SK-N-SH (cell line): ENCODE results near the gene TRIM40. TPM values are rescaled to one million over a fixed set of nuclear protein-coding genes. Genes with fewer than 3 reads are reported as not detected.

Experiments used
- CTCF ChIA-PET: fragments of 300-600, 350-600 bp; formaldehyde crosslinking; extraction: SDS; loops from one replicate; lab custom pipeline; 2021; lab: Yijun Ruan, JAX
- POLR2A ChIA-PET: fragments of 350-600 bp; sonication (Branson Sonifier 250); formaldehyde crosslinking; extraction: SDS; loops from one replicate; lab custom pipeline; 2020; ENCODE audit warnings: antibody characterized with exemption, inconsistent platforms; lab: Yijun Ruan, JAX
- DNase-seq: peaks from one replicate; pipeline ENCODE4 v3.0.0; 2012
- H2AFZ ChIP-seq: fragments of 200-600 bp; sonication (generic); 2 replicates; pipeline ENCODE4 v1.8.1; 2016; ENCODE audit warnings: antibody characterized with exemption, mild to moderate bottlenecking, low read depth
- H3F3A ChIP-seq: fragments of 200-600 bp; sonication (generic); replicated peaks from 2 replicates; pipeline ENCODE3; 2016; ENCODE audit warnings: antibody characterized with exemption, mild to moderate bottlenecking; ENCODE audit not compliant: insufficient read depth
- H3K27ac ChIP-seq, 2 experiments: fragments of 200-500 bp in 1 of 2; fragments of 200-600 bp in 1 of 2; sonication (Bioruptor generic) in 1 of 2; sonication (generic), shearing (Covaris generic) in 1 of 2; 2 replicates each; pipeline versions ENCODE4 v1.5.1 to v1.6.1; 2014 to 2016; ENCODE audit warnings: low read depth in 2 of 2, inconsistent platforms in 1 of 2, low read length in 1 of 2, mild to moderate bottlenecking in 1 of 2, mixed read lengths in 1 of 2
- H3K27me3 ChIP-seq: fragments of 200-600 bp; sonication (generic), shearing (Covaris generic); 2 replicates; pipeline ENCODE4 v1.6.1; 2016; ENCODE audit warnings: mixed run types; ENCODE audit not compliant: insufficient read depth
- H3K36me3 ChIP-seq, 2 experiments: fragments of 200-500 bp in 1 of 2; fragments of 200-600 bp in 1 of 2; sonication (Bioruptor generic) in 1 of 2; sonication (generic) in 1 of 2; replicated peaks in 1 of 2; 2 replicates each; pipeline versions ENCODE3 to v1.5.1; 2014 to 2016; ENCODE audit warnings: low read length in 1 of 2, mild to moderate bottlenecking in 1 of 2; ENCODE audit not compliant: insufficient read depth in 2 of 2, control insufficient read depth in 1 of 2
- H3K4me1 ChIP-seq, 2 experiments: fragments of 200-500 bp in 1 of 2; fragments of 200-600 bp in 1 of 2; sonication (Bioruptor generic) in 1 of 2; sonication (generic), shearing (Covaris generic) in 1 of 2; 2 replicates each; pipeline versions ENCODE4 v1.5.1 to v1.6.1; 2014 to 2016; ENCODE audit warnings: low read depth in 1 of 2, low read length in 1 of 2, mixed run types in 1 of 2; ENCODE audit not compliant: insufficient read depth in 2 of 2, control insufficient read depth in 1 of 2
- H3K4me2 ChIP-seq: fragments of 200-600 bp; sonication (generic), shearing (Covaris generic); 2 replicates; pipeline ENCODE4 v1.6.1; 2017; ENCODE audit warnings: mixed run types
- H3K4me3 ChIP-seq, 2 experiments: fragments of 200-500 bp in 1 of 2; fragments of 200-600 bp in 1 of 2; sonication (Bioruptor generic) in 1 of 2; sonication (generic), shearing (Covaris generic) in 1 of 2; 2 replicates each; pipeline versions ENCODE4 v1.5.1 to v1.8.1; 2014 to 2016; ENCODE audit warnings: low read depth in 2 of 2, inconsistent platforms in 1 of 2, low read length in 1 of 2, mild to moderate bottlenecking in 1 of 2, mixed read lengths in 1 of 2, moderate library complexity in 1 of 2
- H3K79me2 ChIP-seq: fragments of 200-600 bp; sonication (generic); 2 replicates; pipeline ENCODE4 v1.8.1; 2017; ENCODE audit warnings: mild to moderate bottlenecking; ENCODE audit not compliant: insufficient read depth
- H3K9ac ChIP-seq: fragments of 200-600 bp; sonication (generic); 2 replicates; pipeline ENCODE4 v1.6.1; 2017; ENCODE audit warnings: mixed run types
- H3K9me2 ChIP-seq: fragments of 200-600 bp; sonication (generic); 2 replicates; pipeline ENCODE4 v1.6.1; 2017; ENCODE audit warnings: mixed run types
- H3K9me3 ChIP-seq: fragments of 200-600 bp; sonication (generic); 2 replicates; pipeline ENCODE4 v1.6.1; 2017; ENCODE audit warnings: mixed run types, mild to moderate bottlenecking, moderate library complexity
- H4K20me1 ChIP-seq: fragments of 200-600 bp; sonication (generic); 2 replicates; pipeline ENCODE4 v1.6.1; 2017; ENCODE audit warnings: mild to moderate bottlenecking, mixed run types; ENCODE audit not compliant: insufficient read depth
- CTCF ChIP-seq: fragments of 200-600 bp; sonication (generic); IDR thresholded peaks from 2 replicates; pipeline ENCODE4 v1.6.1; 2017; ENCODE audit warnings: antibody characterized with exemption, mild to moderate bottlenecking, moderate library complexity
- ELF1 ChIP-seq: IDR thresholded peaks from 2 replicates; pipeline ENCODE4 v1.4.0; 2012
- EP300 ChIP-seq, 2 experiments: IDR thresholded peaks; 2 replicates each; pipeline versions ENCODE4 v1.4.0 to v1.6.1; 2012; ENCODE audit warnings: borderline replicate concordance in 1 of 2, low read depth in 1 of 2, low read length in 1 of 2
- FOSL2 ChIP-seq: IDR thresholded peaks from 2 replicates; pipeline ENCODE4 v1.4.0; 2012; ENCODE audit warnings: low read depth, mild to moderate bottlenecking, moderate library complexity, borderline replicate concordance
- GATA2 ChIP-seq: sonication (generic); formaldehyde crosslinking; IDR thresholded peaks from 2 replicates; pipeline ENCODE4 v1.5.0; 2020; ENCODE audit warnings: mild to moderate bottlenecking, missing genetic modification reagents
- JUND ChIP-seq: IDR thresholded peaks from 2 replicates; pipeline ENCODE4 v1.4.0; 2012
- RAD21 ChIP-seq: IDR thresholded peaks from 2 replicates; pipeline ENCODE4 v1.6.1; 2012; ENCODE audit warnings: mild to moderate bottlenecking, low read length
- RCOR1 ChIP-seq: fragments of 150-350 bp; IDR thresholded peaks from 2 replicates; pipeline ENCODE4 v1.6.1; 2017; ENCODE audit warnings: antibody characterized with exemption, low read length
- RFX5 ChIP-seq: IDR thresholded peaks from 2 replicates; pipeline ENCODE4 v1.6.1; 2012; ENCODE audit warnings: mild to moderate bottlenecking, improper control_type of control experiment, low read length
- RXRA ChIP-seq: IDR thresholded peaks from 2 replicates; pipeline ENCODE4 v1.4.0; 2012; ENCODE audit warnings: low read depth, mild to moderate bottlenecking, borderline replicate concordance
- SIN3A ChIP-seq: IDR thresholded peaks from 2 replicates; pipeline ENCODE4 v1.6.1; 2012; ENCODE audit warnings: low read depth, mild to moderate bottlenecking, low read length, moderate library complexity, borderline replicate concordance
- TAF1 ChIP-seq: IDR thresholded peaks from 2 replicates; pipeline ENCODE4 v1.6.1; 2012; ENCODE audit warnings: low read depth, mild to moderate bottlenecking, low read length, moderate library complexity, borderline replicate concordance
- USF2 ChIP-seq: fragments of 150-350 bp; IDR thresholded peaks from 2 replicates; pipeline ENCODE4 v1.6.1; 2017; ENCODE audit warnings: antibody characterized with exemption, low read length, low read depth, borderline replicate concordance
- WGBS: methylation state at CpG from one replicate; pipeline ENCODE4 v1.1.6; 2017; ENCODE audit warnings: low lambda C conversion rate; 5-methylcytosine and 5-hydroxymethylcytosine counted together
- polyA plus RNA-seq, 3 experiments: library from polyadenylated mRNA; depleted of rRNA; stranded (reverse); fragments of >200 nt; gene quantifications; 2 replicates each; pipeline ENCODE4 v1.2.3, GENCODE V29; 2012

The TRIM40 gene
- polyA plus RNA-seq, 1 of the 3 experiments (the other 2 are of a cell fraction) = not detected

- TF ChIP-seq CTCF (no peak), EP300 (IDR thresholded peaks at IDR 0.05; ENCODE audit: borderline replicate concordance in 1 of 2, low read depth in 1 of 2, low read length in 1 of 2) (no peak), SIN3A (no peak), ELF1 (no peak)
Measured at GRCh38 chr6:30092852-30093543, 42.9 kb upstream of the TRIM40 start (continued).

DNA sequence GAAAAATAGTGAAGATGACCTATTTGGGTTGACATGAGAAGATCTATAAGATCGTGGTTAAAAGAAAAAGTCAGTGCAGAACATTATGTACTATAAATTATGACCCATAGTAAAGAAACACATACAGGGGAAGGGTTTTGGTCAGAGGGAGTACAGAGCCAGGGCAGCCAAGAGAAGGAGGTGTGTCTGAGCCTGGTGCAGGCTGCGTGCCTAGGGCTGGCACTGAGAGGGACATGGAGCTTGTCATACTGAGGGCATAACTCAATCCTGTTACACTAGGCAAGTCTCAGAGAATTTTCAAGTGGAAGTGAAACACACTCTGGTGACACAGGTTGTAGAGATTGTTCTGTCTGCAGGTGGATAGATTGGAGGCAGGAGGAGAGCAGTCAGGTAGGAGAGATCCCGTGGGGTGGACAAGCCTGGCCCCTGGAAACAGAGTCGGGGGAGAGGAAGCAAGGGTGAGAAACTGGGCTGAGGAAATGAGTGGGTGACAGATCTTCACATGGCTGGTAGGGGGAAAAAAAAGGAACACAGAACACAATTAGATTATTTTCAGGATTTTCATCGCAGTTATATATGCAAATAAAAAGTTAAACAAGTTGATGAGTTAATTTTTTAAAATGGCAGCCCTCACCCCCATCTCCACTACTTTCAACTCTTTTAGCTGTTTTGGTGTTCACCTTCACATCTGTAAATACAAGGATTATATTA is 41.8 kb upstream of the TRIM40 start:
- Histone ChIP-seq H3K27me3 (peaks cover 77% of the 10 kb centered on the region), H3K36me3 (no peaks in the 10 kb centered on the region), H3K79me2 (no peaks in the 10 kb centered on the region), H4K20me1 (no peaks in the 10 kb centered on the region), H3K4me3 (no peak overlapping the region), H3K9me2 (no peaks in the 10 kb centered on the region), H3K9me3 (no peaks in the 10 kb centered on the region), H3K4me1 (no peaks in the 10 kb centered on the region), H2AFZ (no peak overlapping the region), H3K27ac (no peak overlapping the region), H3K9ac (no peak overlapping the region), H3K4me2 (no peak overlapping the region), H3F3A (no peaks in the 10 kb centered on the region)
- CTCF ChIA-PET = interaction anchor here (0.6 to 4.0 kb wide), 5 partner anchors 10 to 257 kb away, joined by 3 to 27 read pairs (median 4); partner anchors contain the start of gene TRIM40
- 11% methylated on average over 5 of the region's 5 CpGs for WGBS
- TF ChIP-seq RFX5 (no peak), RAD21 (no peak), FOSL2 (no peak), GATA2 (CRISPR knock-in tag) (no peak), TAF1 (no peak), JUND (no peak), RXRA (no peak), USF2 (no peak), RCOR1 (no peak), CTCF (no peak), ELF1 (no peak)
- DNase-seq = no peak
- POLR2A ChIA-PET = no interaction called here
